Prostate gland (tissue), 2 donors: ENCODE results near the gene MBD2. TPM values are rescaled to one million over a fixed set of nuclear protein-coding genes. Genes with fewer than 3 reads are reported as not detected.
A peak's percentile ranks its signal among the peaks of the same experiment; 100 is the strongest.
"Not testable (repeated sequence)": the region's sequence is repeated elsewhere in the genome, so short reads cannot be mapped to it uniquely, and the experiment has no call there.

Source experiments
- DNase-seq: peaks from one replicate; pipeline ENCODE4 v3.0.0-alpha.2; 2019; ENCODE audit warnings: low spot score
- H3K27ac ChIP-seq, 2 donors: fragments of 200-600 bp; sonication (generic); 2 replicates each; pipeline ENCODE4 v1.5.1; 2017 to 2019
- H3K27me3 ChIP-seq: fragments of 200-600 bp; sonication (generic); replicated peaks from 2 replicates; pipeline ENCODE4 v1.5.1; 2019; ENCODE audit not compliant: insufficient read depth
- H3K36me3 ChIP-seq, 2 donors: fragments of 200-600 bp; sonication (generic); 1 replicate in 1 of 2; 2 replicates in 1 of 2; pipeline versions ENCODE4 v1.5.1 to v1.8.1; 2017 to 2019
- H3K4me1 ChIP-seq: fragments of 200-600 bp; sonication (generic); replicated peaks from 2 replicates; pipeline ENCODE4 v1.5.1; 2019
- H3K4me3 ChIP-seq, 2 donors: fragments of 200-600 bp; sonication (generic); 2 replicates each; pipeline ENCODE4 v1.5.1; 2017 to 2019
- H3K9me3 ChIP-seq: fragments of 200-600 bp; sonication (generic); 2 replicates; pipeline ENCODE4 v1.5.1; 2017
- CTCF ChIP-seq, 4 experiments: fragments of 200-600 bp in 2 of 4; fragments of 450-650 bp in 2 of 4; sonication (generic) in 2 of 4; IDR thresholded peaks; 1 replicate in 3 of 4; 2 replicates in 1 of 4; pipeline ENCODE4 v1.5.1; 2016 to 2019; ENCODE audit warnings: antibody characterized with exemption in 4 of 4, mild to moderate bottlenecking in 2 of 4, moderate library complexity in 2 of 4
- POLR2A ChIP-seq: fragments of 450-650 bp; IDR thresholded peaks from one replicate; pipeline ENCODE4 v1.6.1; 2016; ENCODE audit warnings: antibody characterized with exemption, mild to moderate bottlenecking
- POLR2AphosphoS5 ChIP-seq: sonication (generic); formaldehyde crosslinking; IDR thresholded peaks from one replicate; pipeline ENCODE4 v1.6.1; 2017; ENCODE audit warnings: antibody characterized with exemption
- WGBS: methylation state at CpG from one replicate; pipeline ENCODE4 v1.1.5; 2018; 5-methylcytosine and 5-hydroxymethylcytosine counted together
- intact Hi-C: fragments of 100-400 bp; cut with DNase I; formaldehyde crosslinking; loops from one replicate; pipeline ENCODE4 v1.14.2; 2022
- total RNA-seq, 2 donors: library from RNA; depleted of rRNA; stranded (reverse); fragments of >200 nt; gene quantifications; one replicate each; pipeline ENCODE4 v1.1.0, GENCODE V29; 2016

MBD2 gene
- total RNA-seq, 2 donors from 2014 or later, result 33.3 to 50.3 TPM

GRCh38 chr18:54263904-54264336 is 39.5 kb upstream of the MBD2 start:
- Histone ChIP-seq H3K27ac (peak overlapping the region in 1 of 2 donors; percentile 26), H3K27me3 (no peaks in the 10 kb centered on the region)

GRCh38 chr18:54261894-54262293 is 37.4 kb upstream of the MBD2 start:
- Histone ChIP-seq H3K4me1 (peaks cover 2% of the 10 kb centered on the region), H3K27me3 (no peaks in the 10 kb centered on the region), H3K4me3 (no peak overlapping the region), H3K9me3 (no peaks in the 10 kb centered on the region), H3K27ac (no peak overlapping the region), H3K36me3 (no peaks in the 10 kb centered on the region)
- WGBS, result 59% methylated on average over 3 of the region's 3 CpGs
- DNase-seq, result no peak
- intact Hi-C loops, result no loop called here
- no peak for TF ChIP-seq CTCF (IDR thresholded peaks at IDR 0.05)
- no peak for TF ChIP-seq POLR2A
- TF ChIP-seq POLR2AphosphoS5, result no peak

More at GRCh38 chr18:54263904-54264336, 39.5 kb upstream of the MBD2 start:
- Histone ChIP-seq H3K4me3 (no peak overlapping the region), H3K4me1 (peaks cover 2% of the 10 kb centered on the region), H3K9me3 (no peaks in the 10 kb centered on the region), H3K36me3 (no peaks in the 10 kb centered on the region)
- WGBS, result 41% methylated on average over 1 of the region's 1 CpG
- no peak for DNase-seq
- intact Hi-C loops, result no loop called here
- peak; percentile 54 for TF ChIP-seq POLR2AphosphoS5
- TF ChIP-seq POLR2A, result no peak

GRCh38 chr18:54260396-54261072 is 36.1 kb upstream of the MBD2 start:
- no peak for TF ChIP-seq POLR2A
- TF ChIP-seq POLR2AphosphoS5, result peak; percentile 50
- peak overlapping the region in 1 of 2 donors; percentile 29 for H3K27ac ChIP-seq
- DNase-seq, result no peak
- H3K4me3 ChIP-seq, result no peak overlapping the region
- 65% methylated on average over 9 of the region's 9 CpGs for WGBS
- H3K9me3 ChIP-seq, result no peaks in the 10 kb centered on the region
- no peaks in the 10 kb centered on the region for H3K36me3 ChIP-seq
- H3K4me1 ChIP-seq, result peaks cover 2% of the 10 kb centered on the region
- intact Hi-C loops, result no loop called here
- no peaks in the 10 kb centered on the region for H3K27me3 ChIP-seq

- intact Hi-C loops, H3K4me3 ChIP-seq: not testable (repeated sequence)
Measured at GRCh38 chr18:54257818-54258217, 33.3 kb upstream of the MBD2 start.

GRCh38 chr18:54257015-54257414 is 32.5 kb upstream of the MBD2 start:
- peaks cover 5% of the 10 kb centered on the region for H3K4me1 ChIP-seq
- 73% methylated on average over 2 of the region's 2 CpGs for WGBS

More at GRCh38 chr18:54257818-54258217, 33.3 kb upstream of the MBD2 start:
- WGBS, result 87% methylated on average over 6 of the region's 6 CpGs
- H3K4me1 ChIP-seq, H3K36me3 ChIP-seq, H3K27me3 ChIP-seq, H3K9me3 ChIP-seq, H3K27ac ChIP-seq, DNase-seq: not testable (repeated sequence)

GRCh38 chr18:54255141-54255540 is 30.7 kb upstream of the MBD2 start:
- WGBS, result 38% methylated on average over 1 of the region's 1 CpG
- peaks cover 3% of the 10 kb centered on the region for H3K4me1 ChIP-seq

More at GRCh38 chr18:54257015-54257414, 32.5 kb upstream of the MBD2 start:
- Histone ChIP-seq H3K27me3 (no peaks in the 10 kb centered on the region), H3K4me3 (no peak overlapping the region), H3K36me3 (no peaks in the 10 kb centered on the region), H3K27ac (no peak overlapping the region), H3K9me3 (no peaks in the 10 kb centered on the region)
- TF ChIP-seq CTCF (IDR thresholded peaks at IDR 0.05), result no peak
- TF ChIP-seq POLR2A, result no peak
- no peak for TF ChIP-seq POLR2AphosphoS5
- no peak for DNase-seq
- intact Hi-C loops, result no loop called here

More at GRCh38 chr18:54255141-54255540, 30.7 kb upstream of the MBD2 start:
- no peak for DNase-seq
- no peak for TF ChIP-seq POLR2A
- TF ChIP-seq CTCF (IDR thresholded peaks at IDR 0.05), result no peak
- no peak for TF ChIP-seq POLR2AphosphoS5
- H3K27me3 ChIP-seq, result no peaks in the 10 kb centered on the region
- no peaks in the 10 kb centered on the region for H3K9me3 ChIP-seq
- H3K27ac ChIP-seq, result peak overlapping the region; percentile 30 to 67
- intact Hi-C loops, result no loop called here
- H3K4me3 ChIP-seq, result no peak overlapping the region
- H3K36me3 ChIP-seq, result no peaks in the 10 kb centered on the region
